GM19372 (cell line): ENCODE measurements around the gene ARPC1B.
A peak's percentile ranks its signal among the peaks of the same experiment; 100 is the strongest.
"Not testable (repeated sequence)": the region's sequence is repeated elsewhere in the genome, so short reads cannot be mapped to it uniquely, and the experiment has no call there.

Experiments used
- ATAC-seq: cut with Tn5 transposase; IDR thresholded peaks from one replicate; pipeline ENCODE4 v1.9.1; 2021; ENCODE audit warnings: mild to moderate bottlenecking, low read depth, moderate library complexity; ENCODE audit not compliant: unreplicated experiment

Gene ARPC1B

DNA sequence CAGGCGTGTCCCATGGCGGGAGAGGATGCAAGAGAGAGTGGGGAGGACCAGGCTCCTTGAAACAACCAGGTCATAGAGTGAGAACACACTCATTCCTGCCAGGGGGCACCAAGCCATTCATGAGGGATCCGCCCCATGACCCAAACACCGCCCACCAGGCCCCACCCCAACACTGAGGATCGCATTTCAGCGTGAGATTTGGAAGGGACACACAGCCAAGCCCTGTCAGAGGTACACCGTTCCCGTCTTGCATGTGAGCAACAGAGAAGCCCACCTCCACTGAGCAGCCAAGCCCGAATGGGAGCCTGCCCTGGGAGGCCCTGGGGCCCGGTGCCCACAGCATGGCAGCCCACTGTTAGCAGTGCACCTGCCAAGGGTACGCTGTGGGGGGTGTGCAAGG lies 7.9 kb upstream of the ARPC1B start:
- no peak for ATAC-seq

DNA sequence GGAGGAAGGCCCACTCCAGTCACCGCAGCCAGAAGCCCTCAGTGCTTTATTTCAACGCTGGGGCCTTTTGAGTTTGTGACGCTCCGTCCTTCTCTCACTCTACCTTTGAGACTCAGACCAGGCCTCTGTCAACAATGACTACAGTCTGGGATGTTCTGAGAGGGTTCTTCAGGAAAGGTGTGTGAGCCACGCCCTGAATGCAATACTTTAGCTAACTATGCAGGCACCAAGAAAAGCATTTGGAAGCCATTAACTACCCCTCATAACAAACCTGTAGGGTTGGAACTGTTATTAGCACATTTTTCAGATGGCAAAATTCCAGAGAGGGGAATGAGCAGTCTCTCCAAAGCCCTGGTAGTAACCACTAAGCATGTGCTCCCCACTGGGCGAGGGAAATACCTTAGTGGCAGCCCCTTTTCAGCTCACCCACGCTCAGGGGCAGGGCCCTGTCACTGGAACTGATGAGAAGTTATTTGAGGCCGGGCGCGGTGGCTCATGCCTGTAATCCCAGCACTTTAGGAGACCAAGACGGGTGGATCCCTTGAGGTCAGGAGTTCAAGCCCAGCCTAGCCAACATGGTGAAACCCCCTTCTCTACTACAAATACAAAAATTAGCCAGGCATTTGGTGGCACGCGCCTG lies 5.7 kb upstream of the ARPC1B start:
- ATAC-seq: no peak

DNA sequence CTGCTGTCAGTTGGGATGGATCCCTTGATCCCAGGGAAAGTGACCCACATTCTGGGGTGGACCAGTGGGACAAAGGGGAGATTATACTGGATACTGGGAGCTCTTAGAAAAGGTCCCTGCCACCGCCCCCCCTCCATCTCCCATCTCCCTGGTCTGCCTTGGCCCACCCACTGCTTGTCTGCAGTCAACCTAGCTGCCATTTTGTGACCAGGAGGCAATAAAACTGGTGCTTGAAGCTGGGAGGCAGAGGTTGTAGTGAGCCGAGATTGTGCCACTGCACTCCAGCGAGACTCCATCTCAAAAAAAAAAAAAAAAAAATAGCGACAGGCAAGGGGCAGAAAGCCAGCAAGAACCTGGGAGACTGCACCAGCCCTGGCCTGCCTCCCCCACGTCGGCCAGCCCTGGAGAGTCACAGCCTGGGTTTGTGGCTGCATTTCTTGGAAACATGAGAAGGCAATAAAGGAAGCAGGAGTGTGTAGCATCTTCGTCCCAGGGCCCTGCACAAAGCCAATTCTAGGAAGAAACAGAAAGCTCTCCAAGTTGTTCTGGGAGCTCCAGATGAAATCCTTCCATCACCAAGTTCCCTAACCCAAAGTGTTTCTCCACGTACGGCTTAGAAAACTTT lies 4.7 kb upstream of the ARPC1B start:
- no peak for ATAC-seq

DNA sequence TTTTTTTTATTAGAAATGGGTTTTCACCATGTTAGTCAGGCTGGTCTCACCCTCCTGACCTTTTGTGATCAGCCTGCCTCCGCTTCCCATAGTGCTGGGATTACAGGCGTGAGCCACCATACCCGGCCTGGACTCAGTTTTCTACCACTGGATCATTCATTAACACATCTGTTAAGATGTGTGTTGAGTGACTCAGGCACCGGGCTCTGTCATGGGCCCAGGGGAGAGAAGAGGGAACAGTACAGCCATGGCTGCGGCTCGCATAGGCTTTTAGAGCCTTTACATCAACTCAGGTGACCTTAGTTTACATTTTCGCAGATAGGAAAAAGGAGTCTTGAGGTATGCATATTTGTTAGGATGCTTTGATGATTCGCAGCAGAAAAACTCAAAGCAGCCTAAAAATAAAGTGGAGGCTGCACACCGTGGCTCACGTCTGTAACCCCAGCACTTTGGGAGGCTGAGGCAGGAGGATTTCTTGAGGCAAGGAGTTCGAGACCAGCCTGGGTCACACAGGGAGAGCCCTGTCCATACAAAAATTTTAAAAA lies 3.1 kb upstream of the ARPC1B start:
- ATAC-seq: no peak

DNA sequence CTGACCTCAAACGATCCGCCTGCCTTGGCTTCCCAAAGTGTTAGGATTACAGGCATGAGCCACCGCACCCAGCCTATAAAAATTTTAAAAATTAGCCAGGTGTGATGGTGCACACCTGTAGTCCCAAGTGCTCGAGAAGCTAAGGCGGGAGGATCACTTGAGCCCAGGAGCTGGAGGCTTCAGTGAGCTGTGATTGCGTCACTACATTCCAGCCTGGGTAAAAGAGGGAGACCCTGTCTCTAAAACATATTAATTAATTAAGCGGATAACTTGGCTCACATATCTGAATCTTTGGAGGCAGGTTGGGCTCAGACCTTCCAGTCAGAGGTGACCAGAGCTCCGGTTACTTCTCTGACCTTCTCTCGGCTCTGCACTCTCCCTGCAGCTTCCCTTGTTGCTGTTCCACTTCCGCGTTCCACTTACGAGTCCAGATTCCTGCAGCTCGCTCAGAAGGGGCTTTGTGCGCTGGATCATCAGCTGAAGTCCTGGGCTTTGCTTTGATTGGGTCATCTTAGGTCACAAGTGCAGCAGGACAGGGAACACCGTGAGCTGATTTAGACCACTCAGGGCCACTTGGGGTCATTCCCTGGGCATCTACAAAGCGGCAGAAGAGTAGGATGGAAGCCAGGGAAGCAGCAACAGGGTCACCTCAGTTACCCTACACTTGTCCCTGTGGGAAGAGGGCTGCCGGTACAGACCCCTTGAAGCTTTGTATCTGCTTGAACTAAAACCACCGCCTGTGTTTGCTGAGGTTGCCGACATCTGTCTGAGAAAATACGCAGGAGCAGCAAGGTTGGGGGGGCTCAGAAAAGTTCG lies 2.0 kb upstream of the ARPC1B start:
- ATAC-seq: no peak

DNA sequence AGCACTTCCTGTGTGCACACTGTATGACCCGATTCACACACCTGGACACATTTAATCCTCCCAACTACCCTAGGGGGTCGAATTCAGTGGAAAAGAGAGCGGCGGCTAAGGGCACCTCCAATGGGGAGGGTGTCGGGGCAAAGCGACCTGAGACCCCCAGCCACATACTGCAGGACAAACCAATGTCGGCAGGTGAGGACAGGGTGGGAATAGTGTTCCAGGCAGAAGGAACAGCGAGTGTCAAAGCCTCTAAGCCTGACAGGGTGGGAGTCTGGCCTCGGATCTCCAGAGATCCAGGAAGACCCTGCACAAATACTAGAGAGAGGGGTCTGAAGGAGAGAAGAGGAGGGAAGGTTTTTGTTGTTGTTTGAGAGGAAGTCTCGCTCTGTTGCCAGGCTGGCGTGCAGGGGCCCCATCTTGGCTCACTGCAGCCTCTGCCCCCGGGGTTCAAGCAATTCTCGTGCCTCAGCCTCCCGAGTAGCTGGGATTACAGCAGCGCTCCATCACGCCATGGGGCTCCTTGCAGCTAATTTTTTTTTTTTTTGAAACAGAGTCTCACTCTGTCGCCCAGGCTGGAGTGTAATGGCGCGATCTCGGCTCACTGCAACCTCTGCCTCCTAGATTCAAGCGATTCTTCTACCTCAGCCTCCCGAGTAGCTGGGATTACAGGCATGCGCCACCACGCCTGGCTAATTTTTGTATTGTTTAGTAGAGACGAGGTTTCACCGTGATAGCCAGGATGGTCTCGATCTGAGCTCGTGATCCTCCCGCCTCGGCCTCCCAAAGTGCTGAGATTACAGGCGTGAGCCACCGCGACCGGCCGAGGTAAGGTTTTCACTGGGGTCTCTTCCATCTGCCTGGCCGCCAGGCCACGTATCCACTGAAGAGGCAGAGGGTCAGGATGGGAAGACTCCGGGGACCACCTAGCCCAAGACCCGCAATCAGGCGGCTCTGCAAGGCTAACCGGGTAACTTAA lies 1.2 kb upstream of the ARPC1B start:
- ATAC-seq: no peak

DNA sequence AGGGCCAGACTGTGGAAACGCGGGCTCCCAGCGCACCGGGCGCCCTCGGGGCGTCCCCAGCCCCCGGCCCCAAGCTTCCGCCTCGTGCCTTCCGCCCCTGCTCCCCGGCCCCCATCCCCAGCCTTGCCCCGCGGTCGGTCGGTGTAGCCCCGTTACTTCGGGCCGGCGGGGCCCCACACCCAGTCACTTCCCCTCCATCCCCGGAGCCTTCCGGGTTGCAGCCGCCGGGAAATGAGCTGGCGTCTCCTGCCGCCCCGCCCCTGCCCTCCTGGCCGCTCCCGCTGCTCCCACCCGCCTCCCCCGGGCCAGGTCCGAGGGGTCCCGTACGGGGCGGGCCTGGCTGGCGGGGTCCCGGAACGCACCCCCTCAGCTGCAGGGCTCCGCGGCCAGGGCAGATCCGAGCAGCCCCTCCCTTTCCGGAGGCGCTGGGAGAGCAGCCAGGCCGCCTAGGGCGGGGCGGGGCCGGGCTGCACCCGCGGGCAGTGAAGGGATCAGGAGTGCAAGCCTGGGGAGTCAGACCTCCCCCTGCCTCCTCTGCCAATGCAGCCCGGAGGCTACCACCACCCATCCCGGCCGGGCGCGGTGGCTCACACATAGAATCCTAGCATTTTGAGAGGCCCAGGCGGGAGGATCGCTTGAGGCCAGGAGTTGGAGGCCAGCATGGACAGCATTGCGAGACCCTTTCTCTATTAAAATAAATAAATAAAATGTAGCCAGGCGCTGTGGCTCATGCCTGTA lies 709 bp downstream of the ARPC1B start:
- ATAC-seq: peak; percentile 37

DNA sequence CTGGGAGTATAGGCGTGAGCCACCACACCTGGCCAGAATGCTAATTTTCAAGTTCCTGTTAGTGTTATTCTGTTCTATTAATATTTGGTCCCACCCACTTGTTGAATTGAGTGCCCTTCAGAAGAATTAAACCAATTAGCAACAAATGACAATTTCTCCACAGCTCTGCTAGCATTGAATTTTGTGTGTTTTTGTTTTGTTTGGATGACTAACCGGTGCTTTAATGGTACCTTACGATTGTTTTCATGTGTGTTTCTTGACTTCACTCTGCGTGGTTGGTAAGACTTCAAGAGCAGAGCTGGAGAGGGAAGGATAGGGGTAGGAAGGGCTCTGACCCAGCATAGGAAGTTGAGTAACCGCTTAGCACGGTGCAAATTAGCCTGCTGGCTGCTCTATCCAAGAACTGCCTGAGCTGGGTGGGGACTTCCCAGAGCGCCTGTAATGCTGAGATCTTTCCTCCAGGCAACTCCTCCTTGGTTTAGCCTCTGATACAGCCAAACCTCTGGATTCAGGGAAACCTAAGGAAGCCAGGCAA lies 4.6 kb downstream of the ARPC1B start:
- ATAC-seq: no peak

DNA sequence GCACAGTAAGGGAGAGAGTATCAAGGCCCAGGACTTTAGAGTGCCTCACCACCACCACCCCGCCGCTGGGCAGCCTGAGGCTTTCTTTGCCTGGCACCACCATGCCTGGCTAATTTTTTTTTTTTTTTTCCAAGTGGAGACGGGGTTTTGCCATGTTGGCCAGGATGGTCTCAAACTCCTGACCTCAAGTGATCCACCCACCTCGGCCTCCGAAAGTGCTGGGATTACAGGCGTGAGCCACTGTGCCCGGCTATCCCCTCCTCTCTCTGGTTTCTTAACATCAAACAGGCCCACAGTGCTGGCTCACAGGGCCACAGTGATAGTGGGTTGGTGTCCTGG lies 5.1 kb downstream of the ARPC1B start:
- not testable (repeated sequence) for ATAC-seq

DNA sequence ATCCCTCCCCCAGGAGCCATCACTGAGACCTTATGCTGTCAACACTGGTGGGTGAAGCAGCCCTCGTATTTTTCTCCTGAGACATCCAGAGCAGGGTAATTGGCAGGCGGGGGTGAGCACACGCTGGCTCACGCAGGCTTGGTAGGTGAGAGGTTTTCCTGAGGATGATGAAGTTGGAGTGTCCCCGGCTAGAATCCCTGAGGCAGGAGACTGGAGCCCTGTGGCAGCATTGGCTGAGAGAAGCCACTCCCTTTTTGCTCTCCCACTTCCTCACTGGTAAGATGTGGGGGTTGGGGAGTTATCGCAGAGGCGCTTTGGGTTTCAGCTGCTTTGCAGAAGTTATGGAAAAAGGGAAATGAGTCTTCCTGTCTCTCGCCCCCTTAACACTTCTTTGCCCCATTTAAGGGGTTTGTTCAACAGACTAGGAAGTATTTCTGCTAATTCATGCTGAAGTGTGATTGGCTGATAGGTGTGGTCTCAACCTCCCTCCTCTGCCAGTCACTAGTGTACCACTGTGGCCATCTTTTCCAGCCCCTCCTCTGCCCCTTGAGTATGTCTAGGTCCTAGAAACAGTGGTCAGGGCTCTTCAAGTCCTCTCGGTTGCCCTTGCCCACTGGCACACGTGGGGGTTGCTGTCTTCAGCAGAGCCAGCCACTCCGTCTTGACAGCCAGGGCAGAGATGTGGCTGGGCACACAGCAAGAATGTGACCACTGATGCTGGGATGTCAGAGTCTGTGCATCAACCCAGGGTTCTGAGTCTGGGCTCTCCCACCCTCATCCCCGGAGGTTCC lies 5.7 kb downstream of the ARPC1B start:
- peak; percentile 36 for ATAC-seq

DNA sequence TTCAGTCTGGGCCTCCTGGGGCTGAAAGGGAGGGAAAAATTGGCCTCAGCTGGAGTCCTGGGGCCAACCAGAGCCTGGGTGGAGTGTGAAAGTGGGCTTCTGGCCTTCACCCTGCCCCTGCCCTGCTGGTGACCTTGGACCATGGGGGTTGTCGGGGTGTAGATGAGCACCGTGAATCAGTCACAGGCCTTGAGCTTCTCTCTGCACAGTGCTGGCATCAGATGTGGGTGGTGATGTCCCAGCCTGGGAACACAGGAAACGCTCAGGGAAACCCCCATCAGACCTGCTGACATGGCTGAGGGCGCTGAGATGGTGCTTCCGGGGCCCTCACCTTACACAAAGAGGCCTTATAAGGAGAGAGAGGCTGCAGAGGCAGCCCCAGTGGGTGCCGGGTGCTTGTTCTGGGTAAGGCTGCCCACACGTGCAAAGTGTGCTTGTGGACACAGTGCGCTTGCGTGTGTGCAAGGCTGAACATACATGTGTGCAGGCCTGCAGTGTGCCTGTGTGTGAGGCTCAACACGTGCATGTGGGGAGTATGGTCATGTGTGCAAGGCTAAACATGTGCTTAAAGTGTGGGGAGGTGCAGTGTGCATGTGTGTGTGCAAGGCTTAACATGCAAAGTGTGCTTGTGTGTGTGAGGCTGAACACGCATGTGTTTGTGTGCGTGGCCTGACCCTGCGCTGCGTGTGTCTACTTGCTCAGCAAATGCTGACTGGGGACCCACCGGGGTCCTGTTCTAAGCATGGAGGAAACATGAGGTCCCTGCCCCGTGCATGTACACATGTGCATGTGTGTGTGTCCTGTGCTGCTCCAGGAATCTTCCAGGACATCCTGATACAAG lies 6.5 kb downstream of the ARPC1B start:
- ATAC-seq: peak; percentile 72

DNA sequence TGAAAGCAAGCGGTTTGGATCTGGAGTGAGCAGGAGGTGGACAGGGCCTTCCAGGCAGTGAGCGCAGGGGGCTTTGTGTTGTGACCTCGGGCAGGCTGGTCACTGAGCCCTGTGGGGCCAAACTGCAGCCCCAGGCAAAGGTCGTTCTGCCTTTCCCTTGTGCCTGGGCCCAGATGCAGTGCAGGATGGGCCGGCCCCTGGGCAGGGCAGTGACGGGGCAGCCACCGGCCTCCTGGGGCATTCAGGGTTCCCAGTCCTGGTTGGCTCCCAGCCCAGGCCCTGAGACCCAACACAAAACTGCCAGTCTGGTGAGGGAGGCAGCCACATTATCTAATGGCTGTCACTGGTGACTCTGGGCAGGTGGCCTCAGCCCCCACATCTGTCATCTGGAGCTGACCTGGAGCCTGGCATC lies 7.1 kb downstream of the ARPC1B start:
- ATAC-seq: no peak

DNA sequence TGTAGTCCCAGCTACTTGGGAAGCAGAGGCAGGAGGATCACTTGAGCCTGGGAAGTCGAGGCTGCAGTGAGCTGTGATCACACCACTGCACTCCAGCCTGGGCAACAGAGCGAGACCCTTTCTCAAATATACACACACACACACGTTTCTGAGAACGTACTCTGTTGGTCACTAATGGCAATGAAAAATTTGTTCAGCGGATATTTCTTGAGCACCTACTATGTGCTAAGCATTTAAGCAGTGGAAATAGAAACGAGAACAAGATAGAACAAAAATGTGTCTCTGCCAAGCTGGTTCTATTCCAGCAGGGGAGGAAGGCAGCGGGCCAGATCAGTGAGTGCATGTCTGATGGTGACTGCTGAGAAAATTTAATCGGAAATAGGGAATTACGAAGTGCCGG lies 8.7 kb downstream of the ARPC1B start:
- ATAC-seq: no peak

DNA sequence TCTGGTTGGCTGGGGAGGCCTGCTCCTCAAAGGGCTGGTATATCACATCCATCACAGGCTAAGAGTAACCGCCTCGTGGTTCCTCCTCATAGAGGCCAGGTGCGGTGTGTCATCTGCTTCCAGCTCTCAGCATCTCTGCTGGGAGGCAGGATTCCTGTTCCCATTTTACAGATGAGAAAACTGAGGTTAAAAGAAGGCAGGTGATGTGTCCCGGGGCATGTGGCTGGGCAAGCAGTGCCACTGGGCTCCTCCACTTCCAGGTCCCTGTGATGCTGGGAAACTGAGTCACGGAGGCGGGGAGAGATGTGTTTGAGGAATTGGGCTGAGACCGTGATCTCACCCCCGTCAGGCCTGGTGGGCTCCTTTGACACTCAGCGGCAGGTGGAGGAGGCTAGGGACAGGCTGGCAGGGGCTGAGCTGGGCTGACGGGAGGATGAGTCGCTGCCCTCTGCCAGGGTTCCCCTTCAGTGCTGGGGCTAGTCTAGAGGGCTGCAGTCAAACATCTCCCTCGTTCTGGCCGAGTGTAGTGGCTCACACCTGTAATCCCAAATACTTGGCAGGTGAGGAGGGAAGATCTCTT lies 9.4 kb downstream of the ARPC1B start:
- no peak for ATAC-seq

DNA sequence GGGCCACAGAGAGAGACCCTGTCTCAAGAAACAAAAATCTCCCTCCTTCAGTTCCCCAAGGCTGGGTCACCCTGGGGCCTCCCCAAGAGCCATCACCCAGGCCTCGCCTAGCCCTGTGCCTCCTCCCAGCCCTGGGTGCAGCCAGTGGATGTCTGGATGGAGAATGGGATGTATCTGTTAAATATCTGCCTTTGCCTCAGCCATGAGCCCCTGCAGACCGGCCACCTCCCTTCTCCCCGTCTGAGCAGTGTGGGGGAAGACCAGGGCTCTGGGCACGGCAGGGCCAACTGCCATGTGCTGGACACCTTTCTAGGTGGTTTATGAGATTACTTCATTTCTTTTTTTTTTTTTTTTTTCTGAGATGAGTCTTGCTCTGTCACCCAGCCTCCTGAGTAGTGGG lies 10.0 kb downstream of the ARPC1B start:
- ATAC-seq: no peak

DNA sequence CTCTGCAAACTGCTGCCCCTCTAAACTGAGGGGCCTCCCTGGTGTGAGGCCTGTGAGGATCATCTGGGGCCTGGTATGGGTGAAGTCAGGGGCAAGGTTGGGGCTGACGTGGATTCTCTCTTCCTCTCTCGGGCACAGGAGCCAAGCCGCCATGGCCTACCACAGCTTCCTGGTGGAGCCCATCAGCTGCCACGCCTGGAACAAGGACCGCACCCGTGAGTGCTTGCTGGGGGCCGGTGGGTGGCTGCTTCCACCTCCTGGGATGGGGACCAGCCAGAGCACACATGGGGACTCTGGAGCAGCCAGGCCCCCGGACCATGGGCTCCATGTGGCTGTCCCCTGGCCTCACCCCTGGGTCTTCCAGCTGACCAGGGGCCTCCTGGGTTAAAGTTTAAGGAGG lies 11.0 kb downstream of the ARPC1B start:
- ATAC-seq: no peak

DNA sequence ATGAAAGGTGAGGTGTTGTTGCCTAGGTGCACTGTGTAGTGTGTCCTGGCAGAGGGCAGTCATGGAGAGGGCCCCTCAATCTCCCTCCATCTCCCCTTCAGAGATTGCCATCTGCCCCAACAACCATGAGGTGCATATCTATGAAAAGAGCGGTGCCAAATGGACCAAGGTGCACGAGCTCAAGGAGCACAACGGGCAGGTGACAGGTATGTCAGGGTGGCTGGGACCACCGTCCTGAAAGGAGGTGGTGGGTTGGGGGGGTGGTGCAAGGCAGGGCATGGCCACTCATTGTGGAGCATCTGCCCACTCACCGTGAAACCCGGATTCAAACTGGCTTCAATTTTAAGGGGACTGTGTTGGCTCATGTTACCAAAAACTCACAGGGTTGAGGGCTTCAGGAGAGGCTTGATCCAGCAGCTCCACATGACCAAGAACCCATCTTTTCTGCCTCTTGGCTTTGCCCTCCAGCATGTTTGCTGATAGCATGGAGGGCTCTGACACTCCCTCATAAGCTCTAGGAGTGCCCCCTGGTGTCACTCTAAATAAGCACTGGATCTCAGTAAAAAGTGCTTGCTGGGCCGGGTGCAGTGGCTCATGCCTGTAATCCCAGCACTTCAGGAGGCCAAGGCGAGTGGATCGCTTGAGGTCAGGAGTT lies 12.2 kb downstream of the ARPC1B start:
- ATAC-seq: no peak
